ENCODE data around the gene MATN1. TPM values are rescaled to one million over a fixed set of nuclear protein-coding genes. Genes with fewer than 3 reads are reported as not detected.

MATN1 gene
- total RNA-seq, 6 experiments from 2014 or later, result 0.06 TPM; not detected in 5

DNA sequence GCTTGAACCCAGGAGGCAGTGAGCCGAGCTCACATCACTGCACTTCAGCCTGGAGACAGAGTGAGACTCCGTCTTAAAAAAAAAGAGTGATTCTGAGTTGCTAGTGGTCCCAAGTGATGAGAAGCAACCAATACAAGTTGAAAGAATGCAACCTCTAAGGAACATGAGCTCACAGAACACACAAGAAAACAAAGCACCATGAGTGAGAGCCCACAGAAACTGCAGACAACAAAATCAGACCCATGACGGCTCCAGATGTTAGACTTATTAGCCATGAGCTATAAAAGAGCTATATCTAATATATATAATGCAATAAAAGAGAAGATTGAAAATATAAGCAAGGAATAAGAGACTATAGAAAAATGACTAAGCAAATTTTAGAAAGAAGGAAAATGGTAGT is 50.0 kb downstream of the MATN1 start:
- Mint-ChIP-seq H3K27ac (no peak overlapping the region), H3K27me3 (ENCODE audit: insufficient read depth) (peaks cover 3% of the 10 kb centered on the region), H3K4me1 (ENCODE audit: low read depth) (peaks cover 53% of the 10 kb centered on the region), H3K4me3 (no peak overlapping the region), H3K9me3 (peaks cover 9% of the 10 kb centered on the region), H3K36me3 (ENCODE audit: low read depth) (peaks cover 9% of the 10 kb centered on the region)
- TF ChIP-seq, protein P1, sequence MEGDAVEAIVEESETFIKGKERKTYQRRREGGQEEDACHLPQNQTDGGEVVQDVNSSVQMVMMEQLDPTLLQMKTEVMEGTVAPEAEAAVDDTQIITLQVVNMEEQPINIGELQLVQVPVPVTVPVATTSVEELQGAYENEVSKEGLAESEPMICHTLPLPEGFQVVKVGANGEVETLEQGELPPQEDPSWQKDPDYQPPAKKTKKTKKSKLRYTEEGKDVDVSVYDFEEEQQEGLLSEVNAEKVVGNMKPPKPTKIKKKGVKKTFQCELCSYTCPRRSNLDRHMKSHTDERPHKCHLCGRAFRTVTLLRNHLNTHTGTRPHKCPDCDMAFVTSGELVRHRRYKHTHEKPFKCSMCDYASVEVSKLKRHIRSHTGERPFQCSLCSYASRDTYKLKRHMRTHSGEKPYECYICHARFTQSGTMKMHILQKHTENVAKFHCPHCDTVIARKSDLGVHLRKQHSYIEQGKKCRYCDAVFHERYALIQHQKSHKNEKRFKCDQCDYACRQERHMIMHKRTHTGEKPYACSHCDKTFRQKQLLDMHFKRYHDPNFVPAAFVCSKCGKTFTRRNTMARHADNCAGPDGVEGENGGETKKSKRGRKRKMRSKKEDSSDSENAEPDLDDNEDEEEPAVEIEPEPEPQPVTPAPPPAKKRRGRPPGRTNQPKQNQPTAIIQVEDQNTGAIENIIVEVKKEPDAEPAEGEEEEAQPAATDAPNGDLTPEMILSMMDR (IDR thresholded peaks at IDR 0.05), result no peak
- no peak for DNase-seq

DNA sequence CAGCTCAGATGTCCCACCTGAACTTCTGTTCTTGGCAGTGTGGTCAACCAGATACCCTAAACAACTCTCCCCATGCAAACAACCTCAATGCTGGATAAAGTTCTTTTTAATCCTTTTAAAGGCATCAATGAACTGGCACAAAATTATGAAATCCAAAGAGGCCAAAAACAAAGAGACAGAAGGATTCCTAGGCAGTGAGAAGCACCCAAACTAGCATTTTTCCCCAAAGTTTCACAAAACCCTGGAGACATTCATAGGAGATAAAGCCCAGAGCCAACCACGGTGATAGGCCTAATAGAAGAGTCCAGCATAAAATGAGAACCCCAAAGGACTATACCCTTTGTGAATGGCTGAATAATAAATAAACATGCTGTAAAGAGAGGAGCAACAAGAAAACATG is 50.7 kb downstream of the MATN1 start:
- peak overlapping the region; percentile 28; the same call in 1 of the 2 replicates for H3K27ac Mint-ChIP-seq
- no peak overlapping the region for H3K4me3 Mint-ChIP-seq
- TF ChIP-seq, protein P1 (IDR thresholded peaks at IDR 0.05), result no peak
- peaks cover 9% of the 10 kb centered on the region for H3K36me3 Mint-ChIP-seq (ENCODE audit: low read depth)
- peaks cover 3% of the 10 kb centered on the region for H3K27me3 Mint-ChIP-seq (ENCODE audit: insufficient read depth)
- H3K4me1 Mint-ChIP-seq (ENCODE audit: low read depth), result peaks cover 61% of the 10 kb centered on the region
- DNase-seq, result no peak
- peaks cover 9% of the 10 kb centered on the region for H3K9me3 Mint-ChIP-seq

DNA sequence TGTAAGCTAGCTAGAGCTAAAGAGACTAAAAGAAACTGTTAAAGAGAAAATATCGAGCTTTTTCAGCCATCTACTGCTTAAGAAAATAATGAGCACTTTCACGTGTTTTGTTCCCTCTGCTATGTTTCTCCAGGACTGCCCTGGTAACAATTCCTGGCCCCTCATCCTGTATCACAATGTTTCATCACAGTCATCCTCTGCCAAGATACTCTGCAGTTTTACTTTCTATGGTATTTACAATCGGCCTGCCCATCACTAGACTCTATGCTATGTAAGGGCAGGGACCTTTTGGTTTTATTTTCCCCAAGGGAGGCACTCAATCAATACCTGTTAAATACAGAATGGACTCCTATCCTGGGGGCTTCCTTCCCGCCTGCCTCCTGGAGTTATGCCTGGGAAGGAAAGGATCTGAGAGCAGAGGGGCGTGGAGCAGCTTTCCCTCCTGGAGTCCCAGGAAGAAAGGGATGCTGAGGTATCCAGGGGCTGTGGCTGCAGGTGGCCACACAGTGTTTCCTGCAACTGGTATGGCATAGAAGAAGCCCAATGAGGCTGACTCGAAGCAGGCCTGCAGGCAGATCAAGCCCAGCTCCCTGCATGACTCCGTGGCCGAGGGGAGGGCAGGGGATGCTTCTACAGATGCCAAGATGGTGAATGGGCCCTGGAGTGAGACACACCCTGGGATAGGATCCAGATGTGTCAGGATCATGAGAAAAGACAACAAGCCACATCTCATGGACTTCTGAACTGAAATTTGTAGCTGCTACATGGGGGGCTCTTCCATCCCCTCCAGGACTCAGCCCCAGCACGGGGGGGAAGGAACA is 52.9 kb downstream of the MATN1 start:
- Mint-ChIP-seq H3K36me3 (ENCODE audit: low read depth) (peaks cover 9% of the 10 kb centered on the region), H3K4me1 (ENCODE audit: low read depth) (peaks cover 55% of the 10 kb centered on the region), H3K27ac (peak overlapping the region; percentile 94), H3K4me3 (peak overlapping the region; percentile 56), H3K9me3 (peaks cover 9% of the 10 kb centered on the region), H3K27me3 (ENCODE audit: insufficient read depth) (peaks cover 2% of the 10 kb centered on the region; the same call in 1 of the 2 replicates)
- peak; percentile 85 for DNase-seq
- TF ChIP-seq, protein P1 (IDR thresholded peaks at IDR 0.05), result no peak

DNA sequence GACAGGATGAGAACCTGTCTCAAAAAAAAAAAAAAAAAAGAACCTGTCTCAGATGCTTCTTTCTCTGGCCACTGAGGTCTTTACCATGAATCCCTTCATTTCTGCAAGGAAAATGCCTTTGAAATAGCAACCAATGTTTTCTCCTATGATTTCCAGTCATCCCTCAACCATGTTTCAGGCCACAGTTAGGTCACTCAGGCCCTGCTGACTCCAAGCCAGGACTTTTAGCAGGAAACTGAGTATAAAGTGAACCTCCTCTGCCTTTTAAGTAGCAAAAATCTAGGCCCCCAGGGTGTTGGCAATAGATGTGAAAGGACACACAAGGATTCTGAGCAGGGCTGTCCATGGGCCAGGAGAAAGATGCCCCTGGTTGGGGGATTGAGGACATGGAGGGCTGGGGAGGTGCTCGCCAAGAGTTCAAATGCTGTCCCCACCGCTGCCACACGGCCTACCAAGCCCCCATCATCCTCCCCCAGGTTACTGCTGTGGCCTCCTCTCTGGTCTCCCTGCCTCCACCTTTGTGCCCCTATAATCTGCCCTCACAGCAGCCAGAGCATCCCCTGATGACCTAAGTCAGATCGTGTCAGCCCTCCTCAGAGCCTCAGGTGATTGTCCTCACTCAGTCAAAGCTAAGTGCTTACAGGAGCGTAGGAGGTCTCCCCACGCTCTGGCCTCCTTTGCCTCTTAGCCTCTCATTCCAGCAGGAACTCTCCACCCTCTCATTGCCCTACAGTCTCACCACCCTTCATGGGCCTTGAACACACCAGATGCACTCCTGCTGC is 54.6 kb downstream of the MATN1 start:
- TF ChIP-seq, protein P1 (IDR thresholded peaks at IDR 0.05), result no peak
- H3K4me3 Mint-ChIP-seq, result no peak overlapping the region; the same call in 1 of the 2 replicates
- peaks cover 5% of the 10 kb centered on the region for H3K27me3 Mint-ChIP-seq (ENCODE audit: insufficient read depth)
- peak overlapping the region; percentile 94 for H3K27ac Mint-ChIP-seq
- H3K9me3 Mint-ChIP-seq, result peaks cover 4% of the 10 kb centered on the region
- peaks cover 4% of the 10 kb centered on the region for H3K36me3 Mint-ChIP-seq (ENCODE audit: low read depth)
- H3K4me1 Mint-ChIP-seq (ENCODE audit: low read depth), result peaks cover 46% of the 10 kb centered on the region
- DNase-seq, result peak; percentile 50

DNA sequence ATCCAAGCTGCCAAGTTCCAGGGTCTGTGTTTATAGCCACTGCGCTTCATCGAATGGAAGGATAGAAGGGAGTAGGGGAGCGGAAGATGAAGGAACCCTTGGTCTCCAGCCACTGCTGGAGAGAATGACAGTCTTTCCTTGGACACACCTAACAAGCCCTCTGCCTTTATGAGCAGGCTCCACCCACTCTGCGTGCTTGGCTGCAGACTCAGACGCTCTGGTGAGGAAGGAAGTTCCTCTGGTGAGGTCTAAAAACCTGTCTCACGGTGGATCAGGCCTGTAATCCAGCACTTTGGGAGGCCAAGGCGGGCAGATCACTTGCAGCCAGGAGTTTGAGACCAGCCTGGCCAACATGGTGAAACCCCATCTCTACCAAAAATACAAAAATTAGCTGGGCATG is 55.4 kb downstream of the MATN1 start:
- Mint-ChIP-seq H3K36me3 (ENCODE audit: low read depth) (no peaks in the 10 kb centered on the region), H3K4me3 (no peak overlapping the region), H3K4me1 (ENCODE audit: low read depth) (peaks cover 46% of the 10 kb centered on the region), H3K9me3 (no peaks in the 10 kb centered on the region; the same call in 1 of the 2 replicates), H3K27me3 (ENCODE audit: insufficient read depth) (peaks cover 5% of the 10 kb centered on the region), H3K27ac (peak overlapping the region; percentile 94)
- TF ChIP-seq, protein P1 (IDR thresholded peaks at IDR 0.05), result no peak
- peak; percentile 19 for DNase-seq

Measured in HFFc6 (cell line).